Hippocampal formation (tissue), 2 donors: ENCODE measurements around the gene KRTAP10-12.
"Not testable (repeated sequence)": the region's sequence is repeated elsewhere in the genome, so short reads cannot be mapped to it uniquely, and the experiment has no call there.

Experiments used
- DNase-seq, 2 donors: peaks; one replicate each; lab custom pipeline; 2025; lab: John Stamatoyannopoulos, UW

KRTAP10-12 gene

GRCh38 chr21:44670642-44671432 lies 26.1 kb upstream of the KRTAP10-12 start:
- DNase-seq = no peak

GRCh38 chr21:44671911-44672310 lies 25.1 kb upstream of the KRTAP10-12 start:
- no peak for DNase-seq

GRCh38 chr21:44677881-44678280 lies 19.1 kb upstream of the KRTAP10-12 start:
- DNase-seq = no peak

GRCh38 chr21:44681152-44681551 lies 15.8 kb upstream of the KRTAP10-12 start:
- DNase-seq = no peak

- no peak for DNase-seq
These were observed 15.0 kb upstream of the KRTAP10-12 start, which contains the start of gene KRTAP12-1 for GRCh38 chr21:44681861-44682579. KRTAP12-1 (minus strand) TSS chr21:44682163; CDS start chr21:44682123, 40 bp downstream.

- no peak for DNase-seq
These were observed 14.3 kb upstream of the KRTAP10-12 start for GRCh38 chr21:44682580-44683151.

GRCh38 chr21:44684077-44684476 lies 12.9 kb upstream of the KRTAP10-12 start:
- no peak for DNase-seq

GRCh38 chr21:44684483-44684882 lies 12.5 kb upstream of the KRTAP10-12 start:
- no peak for DNase-seq

- not testable (repeated sequence) for DNase-seq
These were observed 11.9 kb upstream of the KRTAP10-12 start for GRCh38 chr21:44685050-44685449.

GRCh38 chr21:44686000-44686781 lies 10.8 kb upstream of the KRTAP10-12 start:
- DNase-seq = no peak

GRCh38 chr21:44686843-44687561 lies 10.0 kb upstream of the KRTAP10-12 start:
- no peak for DNase-seq

- DNase-seq = no peak
These were observed 9.3 kb upstream of the KRTAP10-12 start for GRCh38 chr21:44687671-44688070.

- DNase-seq = not testable (repeated sequence)
These were observed 7.2 kb upstream of the KRTAP10-12 start for GRCh38 chr21:44689740-44690139.

GRCh38 chr21:44691686-44692085 lies 5.3 kb upstream of the KRTAP10-12 start:
- DNase-seq = no peak

- DNase-seq = no peak
These were observed 4.0 kb upstream of the KRTAP10-12 start for GRCh38 chr21:44692798-44693512.

- DNase-seq = no peak
These were observed 2.2 kb upstream of the KRTAP10-12 start for GRCh38 chr21:44694776-44695175.

- DNase-seq = no peak
These were observed 1.8 kb upstream of the KRTAP10-12 start for GRCh38 chr21:44695184-44695583.

- DNase-seq = no peak
These were observed 1.3 kb upstream of the KRTAP10-12 start for GRCh38 chr21:44695641-44696040.

- DNase-seq = no peak
These were observed 400 bp upstream of the KRTAP10-12 start for GRCh38 chr21:44696572-44696971.
